ENCODE measurements around the gene CXXC5. TPM values are rescaled to one million over a fixed set of nuclear protein-coding genes. Genes with fewer than 3 reads are reported as not detected.

Gene CXXC5
- total RNA-seq, 1 donor from 2014 or later, result 88.2 TPM

- TF ChIP-seq CTCF (IDR thresholded peaks at IDR 0.05; ENCODE audit: unreplicated experiment), result no peak
- H3K27me3 Mint-ChIP-seq, result no peaks in the 10 kb centered on the region
- DNase-seq (ENCODE audit: low spot score, unreplicated experiment), result no peak
- H3K27ac Mint-ChIP-seq, result peak overlapping the region; percentile 97
- peaks cover 2% of the 10 kb centered on the region for H3K36me3 Mint-ChIP-seq (ENCODE audit: insufficient read depth)
- peaks cover 29% of the 10 kb centered on the region for H3K4me1 Mint-ChIP-seq (ENCODE audit: low read depth)
- H3K9me3 Mint-ChIP-seq (ENCODE audit: low read depth), result no peaks in the 10 kb centered on the region
- H3K4me3 Mint-ChIP-seq (ENCODE audit: low read depth), result no peak overlapping the region
These were observed 28.3 kb downstream of the CXXC5 start for GRCh38 chr5:139676406-139676805.

- Mint-ChIP-seq H3K9me3 (ENCODE audit: low read depth) (no peaks in the 10 kb centered on the region), H3K27ac (peak overlapping the region; percentile 97), H3K4me3 (ENCODE audit: low read depth) (peak overlapping the region; percentile 49), H3K27me3 (no peaks in the 10 kb centered on the region), H3K4me1 (ENCODE audit: low read depth) (peaks cover 26% of the 10 kb centered on the region), H3K36me3 (ENCODE audit: insufficient read depth) (peaks cover 2% of the 10 kb centered on the region)
- TF ChIP-seq CTCF (IDR thresholded peaks at IDR 0.05; ENCODE audit: unreplicated experiment), result no peak
- DNase-seq (ENCODE audit: low spot score, unreplicated experiment), result peak; percentile 44
These were observed 29.0 kb downstream of the CXXC5 start for GRCh38 chr5:139676951-139677735.

- TF ChIP-seq CTCF (IDR thresholded peaks at IDR 0.05; ENCODE audit: unreplicated experiment), result no peak
- Mint-ChIP-seq H3K4me3 (ENCODE audit: low read depth) (peak overlapping the region; percentile 1), H3K27ac (peak overlapping the region; percentile 97), H3K36me3 (ENCODE audit: insufficient read depth) (peaks cover 6% of the 10 kb centered on the region), H3K27me3 (no peaks in the 10 kb centered on the region), H3K4me1 (ENCODE audit: low read depth) (peaks cover 21% of the 10 kb centered on the region), H3K9me3 (ENCODE audit: low read depth) (no peaks in the 10 kb centered on the region)
- peak; percentile 65 for DNase-seq (ENCODE audit: low spot score, unreplicated experiment)
These were observed 29.8 kb downstream of the CXXC5 start for GRCh38 chr5:139677736-139678613.

- Mint-ChIP-seq H3K27ac (no peak overlapping the region), H3K9me3 (ENCODE audit: low read depth) (no peaks in the 10 kb centered on the region), H3K4me3 (ENCODE audit: low read depth) (no peak overlapping the region), H3K27me3 (no peaks in the 10 kb centered on the region), H3K36me3 (ENCODE audit: insufficient read depth) (peaks cover 12% of the 10 kb centered on the region), H3K4me1 (ENCODE audit: low read depth) (peaks cover 21% of the 10 kb centered on the region)
- no peak for DNase-seq (ENCODE audit: low spot score, unreplicated experiment)
- no peak for TF ChIP-seq CTCF (IDR thresholded peaks at IDR 0.05; ENCODE audit: unreplicated experiment)
These were observed 30.9 kb downstream of the CXXC5 start for GRCh38 chr5:139678751-139679750.
